HEK293T (cell line): ENCODE results near the gene FSCN2.

Experiments used
- CTCF ChIA-PET: fragments of 350-600 bp; formaldehyde crosslinking; extraction: SDS; loops from one replicate; lab custom pipeline; 2021; ENCODE audit warnings: antibody characterized with exemption, inconsistent platforms; lab: Yijun Ruan, JAX
- POLR2A ChIA-PET: fragments of 350-600 bp; formaldehyde crosslinking; extraction: SDS; loops from one replicate; lab custom pipeline; 2020; ENCODE audit warnings: antibody characterized with exemption, inconsistent platforms; lab: Yijun Ruan, JAX
- DNase-seq: peaks from one replicate; pipeline ENCODE4 v3.0.0; 2012; ENCODE audit warnings: mixed read lengths; ENCODE audit errors: extremely low spot score
- ARNT ChIP-seq: fragments of 450-650 bp; IDR thresholded peaks from 2 replicates; pipeline ENCODE4 v1.6.1; 2017; ENCODE audit warnings: mild to moderate bottlenecking
- BHLHE40 ChIP-seq: fragments of 450-650 bp; IDR thresholded peaks from 2 replicates; pipeline ENCODE4 v1.6.1; 2016; ENCODE audit warnings: mild to moderate bottlenecking, moderate library complexity, borderline replicate concordance
- CTBP1 ChIP-seq: fragments of 450-650 bp; IDR thresholded peaks from 2 replicates; pipeline ENCODE4 v1.6.1; 2016; ENCODE audit warnings: borderline replicate concordance
- ELF4 ChIP-seq: fragments of 450-650 bp; IDR thresholded peaks from 2 replicates; pipeline ENCODE4 v1.6.1; 2017; ENCODE audit warnings: antibody characterized with exemption
- FOXA1 ChIP-seq: fragments of 450-650 bp; IDR thresholded peaks from 2 replicates; pipeline ENCODE4 v1.6.1; 2016; ENCODE audit warnings: mild to moderate bottlenecking
- FOXK2 ChIP-seq: fragments of 450-650 bp; IDR thresholded peaks from 2 replicates; pipeline ENCODE4 v1.6.1; 2016; ENCODE audit warnings: mild to moderate bottlenecking
- FOXM1 ChIP-seq: fragments of 450-650 bp; IDR thresholded peaks from 2 replicates; pipeline ENCODE4 v1.6.1; 2017; ENCODE audit warnings: mild to moderate bottlenecking, borderline replicate concordance
- HDGF ChIP-seq: fragments of 450-650 bp; IDR thresholded peaks from 2 replicates; pipeline ENCODE4 v1.6.1; 2017; ENCODE audit warnings: antibody characterized with exemption, borderline replicate concordance
- L3MBTL2 ChIP-seq: fragments of 450-650 bp; conservative IDR thresholded peaks from 2 replicates; pipeline ENCODE4 v1.6.1; 2016; ENCODE audit warnings: mild to moderate bottlenecking
- LEF1 ChIP-seq: fragments of 450-650 bp; IDR thresholded peaks from 2 replicates; pipeline ENCODE4 v1.6.1; 2017; ENCODE audit warnings: mild to moderate bottlenecking, borderline replicate concordance
- NFRKB ChIP-seq: fragments of 450-650 bp; IDR thresholded peaks from 2 replicates; pipeline ENCODE4 v1.6.1; 2016; ENCODE audit warnings: mild to moderate bottlenecking, moderate library complexity
- PKNOX1 ChIP-seq: fragments of 450-650 bp; IDR thresholded peaks from 2 replicates; pipeline ENCODE4 v1.6.1; 2016
- SP1 ChIP-seq: fragments of 450-650 bp; IDR thresholded peaks from 2 replicates; pipeline ENCODE4 v1.6.1; 2017
- SUZ12 ChIP-seq: fragments of 450-650 bp; IDR thresholded peaks from 2 replicates; pipeline ENCODE4 v1.6.1; 2016; ENCODE audit warnings: mild to moderate bottlenecking
- TARDBP ChIP-seq: fragments of 450-650 bp; IDR thresholded peaks from 2 replicates; pipeline ENCODE4 v1.6.1; 2016
- ZNF384 ChIP-seq: fragments of 450-650 bp; IDR thresholded peaks from 2 replicates; pipeline ENCODE4 v1.6.1; 2016

The FSCN2 gene

GRCh38 chr17:81540676-81541027 is 12.5 kb downstream of the FSCN2 start:
- POLR2A ChIA-PET, result interaction anchor here (1.0 kb wide), 1 partner anchor 12 kb away, joined by 5 read pairs; the partner anchor contains the start of gene FAAP100
- TF ChIP-seq LEF1 (no peak), ZNF384 (no peak), ELF4 (no peak), HDGF (no peak), FOXM1 (no peak), TARDBP (no peak), NFRKB (no peak), L3MBTL2 (no peak), BHLHE40 (no peak), PKNOX1 (no peak), CTBP1 (no peak), FOXA1 (no peak), SUZ12 (no peak)
- DNase-seq, result no peak
- CTCF ChIA-PET, result no interaction called here

GRCh38 chr17:81541123-81541522 is 12.9 kb downstream of the FSCN2 start:
- TF ChIP-seq BHLHE40 (no peak), FOXK2 (no peak), CTBP1 (no peak), ZNF384 (no peak), SP1 (no peak), SUZ12 (no peak), HDGF (no peak), FOXA1 (no peak), NFRKB (no peak), FOXM1 (no peak), ELF4 (no peak), ARNT (no peak)
- CTCF ChIA-PET, result no interaction called here
- POLR2A ChIA-PET, result interaction anchor here (3.5 kb wide), 1 partner anchor 11 kb away, joined by 22 read pairs; the partner anchor contains the start of gene FAAP100
- DNase-seq, result no peak

GRCh38 chr17:81542431-81543338 is 14.5 kb downstream of the FSCN2 start:
- POLR2A ChIA-PET, result interaction anchor here (0.7 to 3.5 kb wide), 3 partner anchors 9 to 34 kb away, joined by 3 to 22 read pairs (median 3); partner anchors contain the start of gene FAAP100
- CTCF ChIA-PET, result no interaction called here
- DNase-seq, result no peak
- no peak for TF ChIP-seq TARDBP
- no peak for TF ChIP-seq ELF4
- TF ChIP-seq CTBP1, result no peak
- no peak for TF ChIP-seq LEF1
- TF ChIP-seq L3MBTL2, result no peak
- TF ChIP-seq SP1, result no peak
- TF ChIP-seq ZNF384, result no peak
- no peak for TF ChIP-seq SUZ12
- TF ChIP-seq FOXK2, result no peak
- TF ChIP-seq BHLHE40, result no peak
- no peak for TF ChIP-seq HDGF

- TF ChIP-seq CTBP1 (no peak), PKNOX1 (no peak), LEF1 (no peak), FOXK2 (no peak), ARNT (no peak), HDGF (no peak), TARDBP (no peak), NFRKB (no peak), FOXA1 (no peak), FOXM1 (no peak), ZNF384 (no peak), SP1 (no peak), SUZ12 (no peak), ELF4 (no peak), L3MBTL2 (no peak), BHLHE40 (no peak)
- no peak for DNase-seq
- ChIA-PET CTCF (interaction anchor here (0.6 kb wide), 1 partner anchor 35 kb away, joined by 5 read pairs; no protein-coding TSS in a partner anchor), POLR2A (interaction anchor here (3.5 kb wide), 1 partner anchor 8 kb away, joined by 22 read pairs; the partner anchor contains the start of gene FAAP100)
Measured at GRCh38 chr17:81543339-81543675, 15.1 kb downstream of the FSCN2 start.

GRCh38 chr17:81543756-81544155 is 15.6 kb downstream of the FSCN2 start:
- ChIA-PET POLR2A (interaction anchor here (1.4 to 3.5 kb wide), 2 partner anchors 8 to 289 kb away, joined by 3 to 22 read pairs; partner anchors contain the start of gene FAAP100), CTCF (interaction anchor here (0.6 kb wide), 1 partner anchor 35 kb away, joined by 5 read pairs; no protein-coding TSS in a partner anchor)
- TF ChIP-seq PKNOX1, result no peak
- no peak for TF ChIP-seq L3MBTL2
- TF ChIP-seq TARDBP, result no peak
- no peak for TF ChIP-seq LEF1
- TF ChIP-seq ARNT, result no peak
- no peak for TF ChIP-seq BHLHE40
- DNase-seq, result no peak
